Right forelimb (tissue), 1 donor: ENCODE results near the gene MMP23B.
"Not testable (repeated sequence)": the region's sequence is repeated elsewhere in the genome, so short reads cannot be mapped to it uniquely, and the experiment has no call there.

ENCODE experiments used
- DNase-seq: peaks from one replicate; pipeline ENCODE4 v3.0.0-alpha.2; 2018

MMP23B gene

DNA sequence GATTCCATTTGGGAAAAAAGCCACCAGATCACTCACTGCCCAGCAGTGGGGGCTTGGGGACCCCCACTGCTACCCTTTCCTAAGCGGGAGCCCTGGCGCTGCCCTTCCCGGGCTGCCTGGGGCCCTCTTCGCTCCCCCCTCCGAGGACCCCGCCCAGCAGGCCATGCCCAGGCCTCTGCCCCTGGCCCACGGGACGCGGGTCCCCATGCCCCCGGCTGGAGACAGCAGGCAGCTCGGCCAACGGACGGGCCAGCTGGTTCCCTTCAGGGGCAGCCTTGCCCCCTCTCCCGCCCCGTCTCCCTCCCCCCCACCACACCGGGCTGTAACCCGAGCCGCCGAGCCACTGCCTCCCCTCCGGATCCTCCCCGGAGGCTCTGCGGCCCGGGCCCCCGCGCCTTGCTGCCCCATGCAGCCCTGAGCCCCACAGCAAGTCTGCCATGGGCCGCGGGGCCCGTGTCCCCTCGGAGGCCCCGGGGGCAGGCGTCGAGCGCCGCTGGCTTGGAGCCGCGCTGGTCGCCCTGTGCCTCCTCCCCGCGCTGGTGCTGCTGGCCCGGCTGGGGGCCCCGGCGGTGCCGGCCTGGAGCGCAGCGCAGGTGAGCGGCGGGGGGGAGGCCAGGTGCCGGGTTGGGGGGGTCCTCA is at the start of gene MMP23B:
TSS of gene MMP23B (plus strand) at position 392 of the 639 bp plus-strand sequence. CDS start at position 438, 46 bp downstream.
- DNase-seq = peak; percentile 77

- no peak for DNase-seq
Observed at GRCh38 chr1:1582585-1583346, 49.2 kb upstream of the MMP23B start.

- DNase-seq = no peak
Observed at GRCh38 chr1:1583347-1584010, 48.5 kb upstream of the MMP23B start.

DNA sequence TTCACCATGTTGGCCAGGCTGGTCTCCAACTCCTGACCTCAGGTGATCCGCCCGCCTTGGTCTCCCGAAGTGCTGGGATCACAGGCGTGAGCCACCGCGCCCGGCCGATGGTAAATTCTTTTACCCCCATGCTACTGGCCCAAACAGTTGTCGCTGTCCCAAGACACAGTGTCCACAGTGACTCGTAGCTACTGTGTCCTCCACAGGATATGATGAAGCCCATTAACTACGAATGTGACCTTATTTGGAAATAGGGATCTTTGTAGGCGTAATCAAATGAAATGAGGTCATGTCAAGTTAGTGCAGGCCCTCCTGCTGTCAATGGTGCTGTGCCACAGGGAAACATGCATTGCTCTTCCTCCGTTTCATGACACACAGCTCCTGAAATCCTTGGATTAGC is 40.5 kb upstream of the MMP23B start:
- DNase-seq = no peak

DNA sequence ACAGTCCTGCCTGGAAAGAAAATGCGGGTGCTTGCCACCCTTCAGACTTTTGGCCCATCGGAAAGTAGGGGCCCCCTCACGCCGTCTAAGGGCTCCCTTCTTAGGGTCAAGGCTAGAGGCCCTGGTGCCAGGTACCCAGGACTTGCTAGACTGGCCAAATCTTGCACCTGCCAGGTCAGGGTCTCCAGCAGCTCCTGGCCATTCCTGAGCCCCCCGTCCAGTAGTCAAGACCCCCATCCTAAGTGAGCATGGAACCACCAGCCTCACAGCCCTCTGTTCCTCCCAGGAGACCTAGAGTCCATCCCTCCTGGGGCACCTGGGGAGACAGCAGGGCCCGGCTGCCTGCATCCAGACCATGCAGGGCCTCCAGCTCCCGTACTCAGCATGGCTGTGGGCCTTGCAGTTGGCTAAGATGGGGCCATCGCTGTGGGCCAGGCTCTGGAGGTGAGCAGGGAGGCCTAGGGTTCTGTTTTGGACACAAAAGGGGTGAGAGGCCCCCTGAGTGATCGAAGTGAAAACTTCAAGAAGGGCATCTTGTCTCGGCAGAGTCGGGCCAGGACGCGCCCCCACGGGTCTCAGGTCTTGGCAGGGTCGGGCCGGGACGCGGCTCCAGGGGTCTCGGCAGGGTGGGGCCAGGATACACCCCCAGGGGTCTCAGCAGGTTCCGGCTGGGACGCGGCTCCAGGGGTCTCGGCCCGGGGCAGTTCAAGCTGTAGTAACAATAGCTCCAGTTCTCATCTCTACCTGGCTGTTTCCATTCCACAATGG is 38.0 kb upstream of the MMP23B start:
- DNase-seq = no peak

GRCh38 chr1:1594602-1595260 is 37.2 kb upstream of the MMP23B start:
- no peak for DNase-seq

DNA sequence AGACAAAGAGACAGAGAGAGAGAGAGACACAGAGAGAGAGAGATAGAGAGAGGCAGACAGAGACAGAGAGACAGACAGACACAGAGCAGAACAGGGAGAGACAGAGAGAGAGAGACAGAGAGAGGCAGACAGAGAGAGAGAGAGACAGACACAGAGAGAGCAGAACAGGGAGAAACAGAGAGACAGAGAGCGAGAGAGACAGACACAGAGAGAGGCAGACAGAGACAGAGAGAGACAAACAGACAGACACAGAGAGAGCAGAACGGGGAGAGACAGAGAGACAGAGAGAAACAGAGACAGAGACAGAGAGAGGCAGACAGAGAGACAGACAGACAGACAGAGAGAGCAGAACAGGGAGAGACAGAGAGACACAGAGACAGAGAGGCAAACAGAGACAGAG is 36.6 kb upstream of the MMP23B start:
- DNase-seq = not testable (repeated sequence)

- no peak for DNase-seq
Observed at GRCh38 chr1:1596493-1597274, 35.3 kb upstream of the MMP23B start.

DNA sequence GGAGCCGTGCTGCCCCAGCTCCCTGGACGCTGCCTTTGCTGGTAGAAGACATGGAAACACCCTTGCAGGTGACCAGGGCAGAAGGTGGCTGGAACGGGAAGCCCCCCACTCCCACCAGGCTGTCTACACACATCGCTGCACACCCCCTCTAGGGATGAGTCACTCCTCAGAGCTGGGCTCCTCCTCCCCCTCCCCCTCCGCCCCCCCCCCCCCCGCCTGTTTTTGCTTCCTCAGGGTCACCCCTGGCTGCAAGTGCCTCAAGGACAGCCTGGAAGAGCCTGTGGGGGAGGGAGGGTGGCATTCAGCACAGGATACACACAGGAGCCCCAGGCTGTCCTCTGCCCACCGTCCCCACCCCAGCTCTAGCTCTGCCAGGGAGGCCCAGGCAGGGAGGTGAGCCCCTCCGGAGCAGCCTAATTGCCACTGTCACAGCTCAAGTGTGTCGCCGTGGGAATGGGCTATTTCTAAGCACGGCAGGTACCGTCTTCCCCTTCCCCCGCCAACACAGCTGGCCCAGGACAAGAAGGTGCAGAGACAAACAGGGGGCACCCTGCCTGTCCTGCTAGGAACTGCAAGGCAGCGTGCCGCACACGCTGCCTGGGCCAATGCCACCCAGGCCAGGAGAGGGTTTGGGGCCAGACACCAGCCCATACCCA is 34.6 kb upstream of the MMP23B start:
- no peak for DNase-seq

- no peak for DNase-seq
Observed at GRCh38 chr1:1598051-1598719, 33.8 kb upstream of the MMP23B start.

GRCh38 chr1:1598720-1599029 is 33.3 kb upstream of the MMP23B start:
- no peak for DNase-seq

DNA sequence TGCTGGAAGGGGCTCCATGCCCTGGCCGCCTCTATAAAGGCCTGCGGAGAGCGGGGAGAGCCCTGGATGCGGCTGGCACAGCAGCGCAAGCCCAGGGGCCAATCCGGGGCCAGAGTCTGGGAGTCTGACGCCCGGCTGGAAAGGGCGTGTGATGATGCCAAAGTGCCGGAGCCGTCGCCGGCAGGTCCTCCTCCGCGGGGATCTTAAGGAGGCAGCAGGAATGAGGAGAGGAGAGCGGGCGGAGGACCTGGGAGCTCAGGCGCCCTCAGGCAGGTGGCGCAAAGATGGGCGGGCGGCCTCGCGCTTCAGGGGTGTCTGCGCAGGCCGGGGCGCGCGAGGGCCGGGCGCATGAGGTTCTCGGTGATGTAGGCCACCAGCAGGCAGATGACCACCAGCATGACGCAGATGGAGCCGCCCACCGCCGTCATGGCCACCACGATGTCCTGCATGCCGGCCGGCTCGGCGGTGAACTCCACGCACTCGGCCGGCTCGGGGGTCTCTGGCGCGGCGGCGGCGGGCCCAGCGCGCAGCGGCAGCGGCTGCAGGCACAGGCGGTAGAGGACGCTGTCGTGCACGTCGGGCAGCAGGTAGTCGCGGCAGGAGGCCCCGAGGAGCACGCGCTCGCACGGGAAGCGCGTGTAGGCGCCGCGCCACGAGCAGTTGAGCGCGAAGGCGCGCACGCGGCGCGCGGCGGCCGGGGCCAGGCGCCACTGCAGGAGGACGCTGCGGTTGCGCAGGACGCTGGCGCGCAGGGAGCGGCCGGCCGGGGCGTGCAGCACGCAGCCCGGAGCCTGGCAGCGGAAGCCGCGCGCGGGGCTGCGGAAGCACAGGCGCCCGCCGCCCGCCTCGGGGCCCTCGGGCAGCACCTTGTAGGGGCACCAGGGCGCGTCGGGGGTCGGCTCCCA is 32.7 kb upstream of the MMP23B start:
- no peak for DNase-seq

GRCh38 chr1:1599935-1600860 is 31.8 kb upstream of the MMP23B start, which contains the start of gene FNDC10:
FNDC10 (minus strand) TSS chr1:1600135; CDS start chr1:1600015, 120 bp downstream.
- DNase-seq = no peak

- no peak for DNase-seq
Observed at GRCh38 chr1:1600861-1601563, 31.0 kb upstream of the MMP23B start.

GRCh38 chr1:1601564-1602303 is 30.2 kb upstream of the MMP23B start:
- DNase-seq = no peak

DNA sequence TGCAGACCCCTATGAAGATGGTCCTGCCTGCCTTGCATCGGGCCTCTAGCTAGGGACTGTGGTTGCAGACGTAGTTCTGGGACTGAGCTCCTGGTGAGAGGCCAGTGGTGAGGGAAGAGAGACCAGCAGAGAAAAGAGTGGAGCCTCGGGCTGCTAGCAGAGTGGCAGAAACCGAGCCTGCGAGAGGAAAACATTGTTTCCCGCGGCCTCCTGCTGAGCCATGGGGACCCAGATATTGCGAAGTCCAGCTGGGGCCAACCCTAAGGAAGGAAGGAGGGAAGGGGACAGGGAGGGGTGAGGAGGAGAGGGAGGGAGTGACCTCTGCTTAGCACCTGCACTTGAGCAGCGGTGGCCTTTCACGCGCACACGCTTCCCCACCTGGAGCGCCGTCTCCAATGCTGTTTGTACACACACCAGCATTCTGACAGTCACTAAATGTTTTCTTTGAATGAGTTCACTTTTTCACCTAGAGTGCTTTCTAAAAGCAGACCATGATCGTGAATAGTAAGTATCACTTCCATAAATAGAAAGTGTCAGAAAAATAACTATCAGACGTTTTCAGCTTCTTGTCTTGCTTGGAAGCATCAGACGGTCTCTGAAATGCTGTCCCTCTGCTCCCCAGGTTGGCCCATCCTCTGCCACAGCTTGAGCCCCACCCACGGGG is 29.5 kb upstream of the MMP23B start:
- DNase-seq = no peak
